LNCAP (cell line): ENCODE measurements around the gene PPP1R12B.

Experiments
- TF ChIP-seq, protein P1 (sequence below): fragments of 450-650 bp; IDR thresholded peaks from 2 replicates; pipeline ENCODE4 v1.5.1; 2017; ENCODE audit warnings: mild to moderate bottlenecking

PPP1R12B gene

GRCh38 chr1:202578565-202578964, 230.1 kb downstream of the PPP1R12B start:
- TF ChIP-seq, protein P1, sequence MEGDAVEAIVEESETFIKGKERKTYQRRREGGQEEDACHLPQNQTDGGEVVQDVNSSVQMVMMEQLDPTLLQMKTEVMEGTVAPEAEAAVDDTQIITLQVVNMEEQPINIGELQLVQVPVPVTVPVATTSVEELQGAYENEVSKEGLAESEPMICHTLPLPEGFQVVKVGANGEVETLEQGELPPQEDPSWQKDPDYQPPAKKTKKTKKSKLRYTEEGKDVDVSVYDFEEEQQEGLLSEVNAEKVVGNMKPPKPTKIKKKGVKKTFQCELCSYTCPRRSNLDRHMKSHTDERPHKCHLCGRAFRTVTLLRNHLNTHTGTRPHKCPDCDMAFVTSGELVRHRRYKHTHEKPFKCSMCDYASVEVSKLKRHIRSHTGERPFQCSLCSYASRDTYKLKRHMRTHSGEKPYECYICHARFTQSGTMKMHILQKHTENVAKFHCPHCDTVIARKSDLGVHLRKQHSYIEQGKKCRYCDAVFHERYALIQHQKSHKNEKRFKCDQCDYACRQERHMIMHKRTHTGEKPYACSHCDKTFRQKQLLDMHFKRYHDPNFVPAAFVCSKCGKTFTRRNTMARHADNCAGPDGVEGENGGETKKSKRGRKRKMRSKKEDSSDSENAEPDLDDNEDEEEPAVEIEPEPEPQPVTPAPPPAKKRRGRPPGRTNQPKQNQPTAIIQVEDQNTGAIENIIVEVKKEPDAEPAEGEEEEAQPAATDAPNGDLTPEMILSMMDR: no peak

GRCh38 chr1:202579806-202580205, 231.3 kb downstream of the PPP1R12B start:
- TF ChIP-seq, protein P1: no peak

DNA sequence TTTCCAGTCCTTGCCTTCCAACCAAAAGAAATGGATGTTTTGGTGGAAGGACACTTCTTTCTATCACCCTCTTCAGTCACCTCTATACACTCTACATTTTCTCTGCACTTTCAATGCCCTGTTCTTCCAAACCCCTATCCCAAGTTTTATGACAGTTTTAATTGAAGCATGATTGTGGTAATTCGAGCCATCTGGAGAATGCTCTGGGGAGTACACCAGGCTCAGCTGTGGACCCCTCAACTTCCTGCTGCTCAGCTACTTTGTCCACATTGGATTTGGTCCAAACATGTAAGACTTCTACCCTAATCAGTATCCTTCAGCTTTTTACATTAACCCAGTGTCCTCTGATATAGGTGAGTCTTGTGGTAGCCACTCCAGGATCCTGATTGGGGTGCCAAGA, 232.1 kb downstream of the PPP1R12B start:
- TF ChIP-seq, protein P1: no peak

- TF ChIP-seq, protein P1: no peak
Measured at GRCh38 chr1:202584707-202585589, 236.4 kb downstream of the PPP1R12B start.

- TF ChIP-seq, protein P1: no peak
Measured at GRCh38 chr1:202585590-202585933, 237.1 kb downstream of the PPP1R12B start.

DNA sequence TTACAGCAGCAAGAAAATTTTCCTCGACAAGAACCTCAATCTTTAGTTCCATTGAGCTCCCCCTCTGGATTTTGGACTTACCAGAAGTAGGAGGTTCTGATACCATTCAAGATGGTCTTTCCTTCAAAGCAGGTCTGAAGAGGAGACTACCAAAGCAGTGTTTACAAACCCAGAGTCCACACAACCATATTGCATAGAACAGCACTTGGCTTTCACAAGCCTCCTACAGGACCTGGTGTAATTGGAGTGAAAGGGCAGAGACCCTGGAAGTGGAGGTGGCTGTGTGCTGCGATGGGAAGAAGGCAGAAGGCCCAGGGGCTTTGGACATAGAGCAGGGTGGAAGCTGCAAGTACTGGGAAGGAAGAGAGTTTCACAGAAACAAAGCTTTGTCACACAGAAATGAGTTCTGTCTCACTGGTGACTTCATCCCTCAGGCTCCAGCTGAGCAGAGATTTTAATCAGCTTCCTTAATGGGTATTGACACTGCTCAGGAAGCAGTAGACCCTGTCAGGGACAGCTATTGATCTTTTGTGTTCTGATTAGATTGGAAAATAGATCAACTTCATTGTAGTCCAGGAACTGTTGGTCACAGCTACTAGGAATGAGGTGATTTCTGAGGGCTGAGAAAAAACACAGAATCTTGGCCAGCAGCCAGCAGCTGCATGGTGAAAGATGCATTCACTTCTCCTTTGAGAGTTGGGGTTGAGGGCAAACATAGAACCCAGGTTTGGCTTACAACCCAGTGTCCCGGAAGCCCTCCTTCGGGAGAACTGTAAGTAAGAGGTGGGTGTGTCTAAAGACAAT, 237.7 kb downstream of the PPP1R12B start:
- TF ChIP-seq, protein P1: no peak

GRCh38 chr1:202586871-202587270, 238.4 kb downstream of the PPP1R12B start:
- TF ChIP-seq, protein P1: no peak
